Heart right ventricle (tissue), 16 donors: ENCODE data around the gene SELENOP. TPM values are rescaled to one million over a fixed set of nuclear protein-coding genes. Genes with fewer than 3 reads are reported as not detected.

ENCODE experiments used
- ATAC-seq, 8 donors: fragments of 200-7000 bp; cut with Tn5 transposase; one replicate each; pipeline ENCODE4 v1.9.1; 2020; ENCODE audit warnings: mild to moderate bottlenecking in 8 of 8, moderate library complexity in 8 of 8, moderate number of reproducible peaks in 1 of 8
- DNase-seq, 2 donors: peaks; one replicate each; pipeline ENCODE4 v3.0.0-alpha.2; 2020
- H3K27ac ChIP-seq, 10 donors: fragments of 200-600 bp; sonication (generic) in 2 of 10; one replicate each; pipeline versions ENCODE4 v1.5.0 to v1.8.0; 2020 to 2022; ENCODE audit warnings: mild to moderate bottlenecking in 3 of 10
- H3K27me3 ChIP-seq, 7 donors: fragments of 200-600 bp; one replicate each; pipeline ENCODE4 v1.8.0; 2021 to 2022; ENCODE audit warnings: mild to moderate bottlenecking in 2 of 7
- H3K36me3 ChIP-seq, 9 donors: fragments of 200-600 bp; sonication (generic) in 1 of 9; one replicate each; pipeline versions ENCODE4 v1.5.0 to v1.8.0; 2020 to 2022; ENCODE audit warnings: mild to moderate bottlenecking in 2 of 9
- H3K4me1 ChIP-seq, 9 donors: fragments of 200-600 bp; sonication (generic) in 1 of 9; one replicate each; pipeline versions ENCODE4 v1.5.0 to v1.8.0; 2020 to 2022; ENCODE audit warnings: mild to moderate bottlenecking in 4 of 9
- H3K4me3 ChIP-seq, 10 donors: fragments of 200-600 bp; sonication (generic) in 2 of 10; one replicate each; pipeline versions ENCODE4 v1.5.0 to v1.8.0; 2020 to 2022; ENCODE audit warnings: mild to moderate bottlenecking in 7 of 10, moderate library complexity in 2 of 10
- H3K9me3 ChIP-seq, 11 donors: fragments of 200-600 bp in 10 of 11; sonication (generic) in 2 of 11; one replicate each; pipeline versions ENCODE4 v1.5.0 to v1.8.0; 2013 to 2022; ENCODE audit warnings: mild to moderate bottlenecking in 2 of 11, control low read depth in 1 of 11, moderate library complexity in 1 of 11
- CTCF ChIP-seq, 9 donors: fragments of 200-600 bp; sonication (generic) in 2 of 9; IDR thresholded peaks; one replicate each; pipeline versions ENCODE4 v1.5.0 to v1.8.0; 2021 to 2022; ENCODE audit warnings: antibody characterized with exemption in 9 of 9, mild to moderate bottlenecking in 5 of 9, moderate library complexity in 1 of 9
- WGBS, 2 donors: extraction: QIAGEN DNeasy Blood & Tissue Kit; methylation state at CpG; one replicate each; pipeline ENCODE4 v1.1.7; 2013; ENCODE audit warnings: inconsistent platforms in 1 of 2; 5-methylcytosine and 5-hydroxymethylcytosine counted together
- intact Hi-C, 10 donors: fragments of 100-400 bp; cut with DNase I; formaldehyde crosslinking; loops; one replicate each; pipeline versions ENCODE4 v1.11.1 to v1.14.2; 2022
- polyA plus RNA-seq, 2 donors: library from polyadenylated mRNA; stranded (reverse); fragments of 200-250 nt; gene quantifications; one replicate each; pipeline ENCODE4 v1.2.3, GENCODE V29; 2013
- total RNA-seq, 10 donors: library from RNA; stranded (reverse); fragmentation: NEBNext Ultra II Directional in 3 of 10; extraction: Animal tissue kit (Norgen Biotek cat#: 25700) in 3 of 10; gene quantifications; one replicate each; pipeline versions ENCODE4 v1.2.1 to v1.2.4, GENCODE V29; 2021 to 2023
- donor health status: Arrhythmogenic right ventricular cardiomyopathy.
- donor health status: ischemic (EF 13 %, LVEDD 7.1; RV severe dilation, severe dysfunction).
- donor health status: healthy with polysubstance abuse.
- donor health status: DM: no; HTN: yes; CAD: no.
- donor health status: DM: no; HTN: no; CAD: no.
- donor health status: ischemic (EF 25% LVEDD 6.9; RV normal size, moderate dysfunction).
- donor health status: ischemic (EF 25% LVEDD 5.7; RV mildly dilated, moderate dysfunction).
- donor health status: healthy.
- donor health status: DM: yes; HTN: yes; CAD: no.
- donor health status: Ischemic cardiomyopathy.
- donor health status: ischemic (EF 35%, LVEDD 5.7; RV mildly dilated, moderate dysfunction).
- donor health status: nonischemic (EF 11% LVEDD 7.7; RV severe dilation, severe dysfunction).
- donor health status: DM: yes; HTN: yes; CAD: no.
- donor health status: PGD.
- donor health status: ischemic (EF 29% LVEDD 5.4; RV normal size, mild dysfunction).
- donor health status: nonischemic (EF 23%, LVEDD 6.1; RV moderate dilation, normal function).

Gene SELENOP
- total and polyA plus RNA-seq, 12 donors: 45.9 to 373 (median 169) TPM

- intact Hi-C loops: no loop called here
- no peaks in the 10 kb centered on the region for H3K9me3 ChIP-seq
- 95 to 96% methylated on average over 23 to 25 of the region's 25 CpGs for WGBS, 2 donors
- peaks cover 0 to 20% (median 14%) of the 10 kb centered on the region in 9 donors for H3K4me1 ChIP-seq
- no peak for DNase-seq
- peak in 1 of 8 donors; percentile 57 for ATAC-seq
- H3K36me3 ChIP-seq: no peaks in the 10 kb centered on the region
- no peaks in the 10 kb centered on the region for H3K27me3 ChIP-seq
- H3K4me3 ChIP-seq: no peak overlapping the region
- no peak for TF ChIP-seq CTCF (IDR thresholded peaks at IDR 0.05)
- no peak overlapping the region for H3K27ac ChIP-seq
Measured at GRCh38 chr5:42836070-42836769, 24.5 kb upstream of the SELENOP start.

DNA sequence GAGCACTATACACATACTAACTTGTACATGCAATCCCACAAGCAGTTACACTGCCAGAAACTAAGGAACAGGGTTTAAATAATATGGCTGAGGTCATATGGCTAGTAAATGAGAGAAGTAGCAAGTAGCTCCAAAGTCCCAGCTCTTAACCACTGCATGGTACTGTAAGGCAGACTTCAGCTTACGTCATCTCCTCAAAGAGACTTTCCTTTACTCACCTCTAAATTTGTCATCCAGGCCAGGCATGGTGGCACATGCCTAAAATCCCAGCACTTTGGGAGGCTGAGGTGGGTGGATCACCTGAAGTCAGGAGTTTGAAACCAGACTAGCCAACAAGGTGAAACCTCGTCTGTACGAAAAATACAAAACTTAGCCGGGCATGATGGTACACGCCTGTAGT, 20.4 kb upstream of the SELENOP start:
- ATAC-seq: no peak
- H3K4me1 ChIP-seq: peaks cover 0 to 5% (median 0%) of the 10 kb centered on the region in 9 donors
- no peaks in the 10 kb centered on the region for H3K36me3 ChIP-seq
- WGBS, 2 donors: 96 to 97% methylated on average over 5 of the region's 5 CpGs
- no peak for DNase-seq
- intact Hi-C loops: loop anchor here in 1 of 10 donors (5.0 kb wide), 1 partner anchor 40 kb away; no protein-coding TSS in a partner anchor
- TF ChIP-seq CTCF (IDR thresholded peaks at IDR 0.05): no peak
- H3K27me3 ChIP-seq: no peaks in the 10 kb centered on the region
- H3K4me3 ChIP-seq: no peak overlapping the region
- no peak overlapping the region for H3K27ac ChIP-seq
- H3K9me3 ChIP-seq: no peaks in the 10 kb centered on the region

DNA sequence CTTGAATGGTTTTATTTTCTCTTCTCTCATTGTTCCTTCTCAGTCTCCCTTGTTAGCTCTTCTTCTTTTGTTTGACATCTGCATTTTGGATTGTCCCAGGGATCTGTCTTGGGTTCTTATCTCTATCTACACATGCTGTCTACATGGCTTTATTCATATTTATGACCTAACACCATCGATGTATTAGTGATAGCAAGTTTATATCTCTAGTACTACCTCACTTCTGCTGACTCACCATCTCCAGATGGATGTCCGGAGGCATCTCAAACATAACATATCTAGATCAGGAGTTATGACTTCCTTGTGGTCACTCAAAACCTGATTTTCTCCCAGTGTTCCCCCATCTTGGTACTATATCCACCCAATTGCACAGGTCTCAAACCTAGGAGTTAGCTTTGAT, 19.2 kb upstream of the SELENOP start:
- H3K4me3 ChIP-seq: no peak overlapping the region
- no peaks in the 10 kb centered on the region for H3K27me3 ChIP-seq
- intact Hi-C loops: loop anchor here in 1 of 10 donors (5.0 kb wide), 1 partner anchor 41 kb away; no protein-coding TSS in a partner anchor
- no peak for TF ChIP-seq CTCF (IDR thresholded peaks at IDR 0.05)
- WGBS, 2 donors: 75 to 91% methylated on average over 2 of the region's 2 CpGs
- DNase-seq: no peak
- H3K9me3 ChIP-seq: no peaks in the 10 kb centered on the region
- peaks cover 0 to 14% (median 5%) of the 10 kb centered on the region in 9 donors for H3K4me1 ChIP-seq
- H3K27ac ChIP-seq: no peak overlapping the region
- ATAC-seq: no peak
- H3K36me3 ChIP-seq: no peaks in the 10 kb centered on the region

GRCh38 chr5:42828671-42829070, 17.0 kb upstream of the SELENOP start:
- no peak for DNase-seq
- ATAC-seq: no peak
- Histone ChIP-seq H3K27me3 (no peaks in the 10 kb centered on the region), H3K27ac (peak overlapping the region in 1 of 10 donors; percentile 40), H3K4me3 (no peak overlapping the region), H3K36me3 (no peaks in the 10 kb centered on the region), H3K9me3 (no peaks in the 10 kb centered on the region), H3K4me1 (peaks cover 0 to 14% (median 5%) of the 10 kb centered on the region in 9 donors)
- WGBS, 2 donors: 52 to 59% methylated on average over 2 of the region's 2 CpGs
- intact Hi-C loops: no loop called here
- TF ChIP-seq CTCF (IDR thresholded peaks at IDR 0.05): no peak
